BJ (cell line): ENCODE results near the gene ST7. TPM values are rescaled to one million over a fixed set of nuclear protein-coding genes. Genes with fewer than 3 reads are reported as not detected.

Experiments used
- CTCF ChIA-PET: fragments of 350-600 bp; formaldehyde crosslinking; extraction: SDS; loops from one replicate; lab custom pipeline; 2021; ENCODE audit warnings: antibody characterized with exemption, inconsistent platforms; lab: Yijun Ruan, JAX
- POLR2A ChIA-PET: fragments of 300-600 bp; sonication (Branson Sonifier 250); formaldehyde crosslinking; extraction: SDS; loops from one replicate; lab custom pipeline; 2021; ENCODE audit warnings: antibody characterized with exemption; lab: Charles Lee
- DNase-seq: peaks from one replicate; pipeline ENCODE4 v3.0.0-alpha.2; 2011; ENCODE audit warnings: low read depth
- H3K27me3 ChIP-seq: 2 replicates; pipeline ENCODE4 v1.6.0; 2011; ENCODE audit warnings: low read length; ENCODE audit not compliant: control insufficient read depth, insufficient read depth
- H3K36me3 ChIP-seq: 2 replicates; pipeline ENCODE4 v1.5.1; 2011; ENCODE audit warnings: low read length; ENCODE audit not compliant: control insufficient read depth, insufficient read depth
- H3K4me3 ChIP-seq: 2 replicates; pipeline ENCODE4 v1.5.1; 2011; ENCODE audit warnings: low read depth, mild to moderate bottlenecking, control low read depth, low read length
- polyA plus RNA-seq: library from polyadenylated mRNA; depleted of rRNA; stranded (reverse); fragments of >200 nt; gene quantifications from 2 replicates; pipeline ENCODE4 v1.2.3, GENCODE V29; 2011
- TF ChIP-seq, protein P1 (sequence below): IDR thresholded peaks from 2 replicates; pipeline ENCODE4 v1.5.1; 2011; ENCODE audit warnings: low read depth, mild to moderate bottlenecking, control low read depth, inconsistent platforms, low read length, moderate library complexity; ENCODE audit not compliant: insufficient read depth

Gene ST7
- polyA plus RNA-seq, 1 experiment: 16.0 TPM

- TF ChIP-seq, protein P1, sequence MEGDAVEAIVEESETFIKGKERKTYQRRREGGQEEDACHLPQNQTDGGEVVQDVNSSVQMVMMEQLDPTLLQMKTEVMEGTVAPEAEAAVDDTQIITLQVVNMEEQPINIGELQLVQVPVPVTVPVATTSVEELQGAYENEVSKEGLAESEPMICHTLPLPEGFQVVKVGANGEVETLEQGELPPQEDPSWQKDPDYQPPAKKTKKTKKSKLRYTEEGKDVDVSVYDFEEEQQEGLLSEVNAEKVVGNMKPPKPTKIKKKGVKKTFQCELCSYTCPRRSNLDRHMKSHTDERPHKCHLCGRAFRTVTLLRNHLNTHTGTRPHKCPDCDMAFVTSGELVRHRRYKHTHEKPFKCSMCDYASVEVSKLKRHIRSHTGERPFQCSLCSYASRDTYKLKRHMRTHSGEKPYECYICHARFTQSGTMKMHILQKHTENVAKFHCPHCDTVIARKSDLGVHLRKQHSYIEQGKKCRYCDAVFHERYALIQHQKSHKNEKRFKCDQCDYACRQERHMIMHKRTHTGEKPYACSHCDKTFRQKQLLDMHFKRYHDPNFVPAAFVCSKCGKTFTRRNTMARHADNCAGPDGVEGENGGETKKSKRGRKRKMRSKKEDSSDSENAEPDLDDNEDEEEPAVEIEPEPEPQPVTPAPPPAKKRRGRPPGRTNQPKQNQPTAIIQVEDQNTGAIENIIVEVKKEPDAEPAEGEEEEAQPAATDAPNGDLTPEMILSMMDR: no peak
- no peaks in the 10 kb centered on the region for H3K27me3 ChIP-seq
- DNase-seq: no peak
- peaks cover 3% of the 10 kb centered on the region; the same call in 1 of the 2 replicates for H3K36me3 ChIP-seq
- ChIA-PET POLR2A (no interaction called here), CTCF (interaction anchor here (0.7 to 1.4 kb wide), 4 partner anchors 11 to 166 kb away, joined by 3 to 5 read pairs (median 3); no protein-coding TSS in a partner anchor)
- H3K4me3 ChIP-seq: no peak overlapping the region
Measured at GRCh38 chr7:117218700-117219099, 265.4 kb downstream of the ST7 start.

- POLR2A ChIA-PET: no interaction called here
- no peak overlapping the region for H3K4me3 ChIP-seq
- TF ChIP-seq, protein P1: no peak
- no peaks in the 10 kb centered on the region for H3K27me3 ChIP-seq
- CTCF ChIA-PET: interaction anchor here (0.7 to 1.9 kb wide), 6 partner anchors 10 to 167 kb away, joined by 3 to 5 read pairs (median 4); no protein-coding TSS in a partner anchor
- H3K36me3 ChIP-seq: peaks cover 3% of the 10 kb centered on the region; the same call in 1 of the 2 replicates
- no peak for DNase-seq
Measured at GRCh38 chr7:117219485-117219884, 266.2 kb downstream of the ST7 start.

DNA sequence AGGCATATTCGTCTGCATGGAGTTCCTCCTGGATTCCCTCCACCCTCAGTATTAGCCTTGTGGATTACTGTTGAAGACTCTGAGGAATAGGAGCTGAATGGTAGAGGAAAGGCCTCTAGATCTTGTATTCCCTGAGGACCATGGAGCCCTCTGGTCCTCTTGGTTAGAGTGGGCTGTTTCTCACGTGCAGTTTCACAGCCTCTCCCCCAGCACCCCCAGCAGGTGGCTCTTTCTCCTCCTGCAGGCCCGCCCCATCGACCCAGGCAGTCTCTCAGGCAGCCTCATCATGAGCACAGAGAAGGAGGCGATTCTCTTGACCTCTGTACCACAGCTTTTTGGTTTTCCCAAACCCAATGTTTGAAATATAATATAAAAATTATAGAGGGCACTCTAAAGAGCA is 267.5 kb downstream of the ST7 start:
- no peak overlapping the region for H3K4me3 ChIP-seq
- ChIA-PET CTCF (interaction anchor here (1.9 kb wide), 1 partner anchor 93 kb away, joined by 5 read pairs; no protein-coding TSS in a partner anchor), POLR2A (no interaction called here)
- TF ChIP-seq, protein P1: no peak
- H3K36me3 ChIP-seq: peaks cover 3% of the 10 kb centered on the region; the same call in 1 of the 2 replicates
- H3K27me3 ChIP-seq: no peaks in the 10 kb centered on the region
- DNase-seq: no peak

DNA sequence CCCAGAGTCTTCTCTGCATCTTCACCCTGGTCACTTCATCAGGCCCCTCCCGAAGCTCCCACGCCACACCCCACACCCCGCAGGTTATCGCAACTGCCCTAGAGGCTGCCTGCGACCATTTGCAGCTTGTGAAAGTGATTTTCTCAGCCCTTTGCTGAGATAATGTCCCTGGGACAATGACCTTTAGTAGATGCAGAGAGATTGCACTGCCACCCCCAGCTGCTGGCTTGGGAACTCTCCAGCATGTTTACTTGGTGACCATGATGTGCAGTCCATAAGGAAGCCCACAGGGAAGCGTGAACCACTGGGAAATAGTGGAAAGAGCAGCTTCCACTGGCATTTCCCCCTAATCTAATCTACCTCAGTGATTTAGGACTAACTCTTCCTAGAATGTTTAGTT is 272.2 kb downstream of the ST7 start:
- no peak for DNase-seq
- H3K4me3 ChIP-seq: no peak overlapping the region
- H3K27me3 ChIP-seq: no peaks in the 10 kb centered on the region
- ChIA-PET CTCF (interaction anchor here (1.3 to 2.4 kb wide), 2 partner anchors 13 to 241 kb away, joined by 6 to 9 read pairs; no protein-coding TSS in a partner anchor), POLR2A (no interaction called here)
- TF ChIP-seq, protein P1: no peak
- H3K36me3 ChIP-seq: peaks cover 3% of the 10 kb centered on the region; the same call in 1 of the 2 replicates

DNA sequence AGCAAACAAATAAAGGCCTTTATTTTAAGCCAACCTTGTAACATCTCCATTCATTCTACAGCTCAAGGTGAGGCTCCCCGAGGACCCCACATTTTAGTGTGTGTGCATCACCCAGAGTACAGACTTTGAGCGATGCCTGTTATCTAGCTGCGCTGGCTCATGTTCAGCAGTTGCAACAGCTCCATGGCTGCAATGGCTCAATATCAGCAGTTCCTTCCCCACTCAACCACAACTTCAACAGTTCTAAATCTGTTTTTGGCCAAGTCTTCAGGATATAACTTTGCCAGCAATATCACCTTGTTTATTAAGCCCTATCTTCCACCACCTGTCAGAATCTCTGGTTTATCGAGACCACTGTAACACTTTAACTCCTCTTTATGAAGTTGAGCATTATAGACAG is 273.8 kb downstream of the ST7 start:
- ChIA-PET CTCF (interaction anchor here (0.8 kb wide), 1 partner anchor 14 kb away, joined by 3 read pairs; no protein-coding TSS in a partner anchor), POLR2A (no interaction called here)
- Histone ChIP-seq H3K27me3 (no peaks in the 10 kb centered on the region), H3K4me3 (no peak overlapping the region), H3K36me3 (0 out of 2 replicates have a peak, but pooled peaks cover 2% of the 10 kb centered on the region)
- TF ChIP-seq, protein P1: no peak
- DNase-seq: no peak
